Measurements from ENCODE around the gene SCAANT1. TPM values are rescaled to one million over a fixed set of nuclear protein-coding genes. Genes with fewer than 3 reads are reported as not detected.
A peak's percentile ranks its signal among the peaks of the same experiment; 100 is the strongest.

The SCAANT1 gene
- total RNA-seq, 1 donor from 2014 or later = not detected

- DNase-seq (ENCODE audit: extremely low spot score, unreplicated experiment) = no peak
- Mint-ChIP-seq H3K4me1 (ENCODE audit: unreplicated experiment) (peaks cover 12% of the 10 kb centered on the region), H3K27me3 (no peaks in the 10 kb centered on the region), H3K4me3 (no peak overlapping the region), H3K27ac (no peak overlapping the region), H3K9me3 (no peaks in the 10 kb centered on the region), H3K36me3 (no peaks in the 10 kb centered on the region)
- peak; percentile 37 for TF ChIP-seq CTCF (conservative IDR thresholded peaks at IDR 0.05)
These were observed 4.0 kb downstream of the SCAANT1 start for GRCh38 chr3:63908081-63908736.

- Mint-ChIP-seq H3K9me3 (no peaks in the 10 kb centered on the region), H3K27ac (no peak overlapping the region), H3K36me3 (peaks cover 8% of the 10 kb centered on the region), H3K4me3 (no peak overlapping the region), H3K27me3 (no peaks in the 10 kb centered on the region), H3K4me1 (ENCODE audit: unreplicated experiment) (peaks cover 1% of the 10 kb centered on the region)
- no peak for TF ChIP-seq CTCF (conservative IDR thresholded peaks at IDR 0.05)
- no peak for DNase-seq (ENCODE audit: extremely low spot score, unreplicated experiment)
These were observed 6.2 kb downstream of the SCAANT1 start for GRCh38 chr3:63905731-63906620.

GRCh38 chr3:63900459-63900858 lies 11.7 kb downstream of the SCAANT1 start:
- DNase-seq (ENCODE audit: extremely low spot score, unreplicated experiment) = no peak
- peaks cover 8% of the 10 kb centered on the region for H3K4me1 Mint-ChIP-seq (ENCODE audit: unreplicated experiment)
- no peak overlapping the region for H3K27ac Mint-ChIP-seq

GRCh38 chr3:63900010-63900409 lies 12.2 kb downstream of the SCAANT1 start:
- H3K36me3 Mint-ChIP-seq = peaks cover 22% of the 10 kb centered on the region
- no peak for DNase-seq (ENCODE audit: extremely low spot score, unreplicated experiment)
- no peak overlapping the region for H3K4me3 Mint-ChIP-seq
- no peaks in the 10 kb centered on the region for H3K27me3 Mint-ChIP-seq
- H3K27ac Mint-ChIP-seq = no peak overlapping the region
- H3K9me3 Mint-ChIP-seq = no peaks in the 10 kb centered on the region
- H3K4me1 Mint-ChIP-seq (ENCODE audit: unreplicated experiment) = peaks cover 10% of the 10 kb centered on the region
- no peak for TF ChIP-seq CTCF (conservative IDR thresholded peaks at IDR 0.05)

More at GRCh38 chr3:63900459-63900858, 11.7 kb downstream of the SCAANT1 start:
- Mint-ChIP-seq H3K27me3 (no peaks in the 10 kb centered on the region), H3K36me3 (peaks cover 22% of the 10 kb centered on the region), H3K9me3 (no peaks in the 10 kb centered on the region), H3K4me3 (no peak overlapping the region)
- TF ChIP-seq CTCF (conservative IDR thresholded peaks at IDR 0.05) = no peak

- no peak overlapping the region for H3K4me3 Mint-ChIP-seq
- peaks cover 14% of the 10 kb centered on the region for H3K4me1 Mint-ChIP-seq (ENCODE audit: unreplicated experiment)
- no peak for DNase-seq (ENCODE audit: extremely low spot score, unreplicated experiment)
- H3K27me3 Mint-ChIP-seq = no peaks in the 10 kb centered on the region
- no peaks in the 10 kb centered on the region for H3K9me3 Mint-ChIP-seq
- H3K36me3 Mint-ChIP-seq = peaks cover 21% of the 10 kb centered on the region
- no peak overlapping the region for H3K27ac Mint-ChIP-seq
- TF ChIP-seq CTCF (conservative IDR thresholded peaks at IDR 0.05) = no peak
These were observed 15.7 kb downstream of the SCAANT1 start for GRCh38 chr3:63896332-63897030.

All from type B pancreatic cell (in vitro differentiated cells).